D721Med (cell line): ENCODE data around the gene DNASE2.

Experiments
- DNase-seq: peaks from one replicate; pipeline ENCODE4 v3.0.0; 2011; ENCODE audit warnings: low spot score; ENCODE audit not compliant: insufficient read length
- FAIRE-seq: peaks from 2 replicates; lab custom pipeline; 2011; peaks lifted over from hg19 to GRCh38; lab: Jason Lieb, UNC
- TF ChIP-seq, protein P1 (sequence below): IDR thresholded peaks from 2 replicates; pipeline ENCODE4 v1.5.1; 2012; ENCODE audit warnings: mild to moderate bottlenecking, control low read depth; ENCODE audit not compliant: insufficient read depth; ENCODE audit errors: missing control alignments

The DNASE2 gene

DNA sequence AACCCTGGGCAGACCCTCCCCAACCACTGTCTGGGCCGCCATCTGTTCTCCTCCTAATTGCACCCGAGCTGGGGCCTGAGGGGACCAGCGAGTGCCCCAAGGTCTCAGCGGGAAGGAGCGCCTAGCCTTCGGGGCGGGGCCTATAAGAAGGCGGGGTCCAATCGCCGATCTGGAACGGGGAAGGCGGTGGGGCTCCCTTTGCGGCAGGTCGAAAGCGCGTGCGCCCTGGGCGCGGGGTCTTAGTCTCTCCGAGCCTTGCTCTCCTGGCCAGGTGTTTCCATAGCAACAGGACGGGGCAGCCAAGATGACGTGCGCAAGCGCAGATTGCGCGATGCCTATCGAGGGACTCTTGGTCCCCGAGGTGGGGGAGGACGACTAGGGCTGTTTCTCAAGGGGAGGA, 40.2 kb downstream of the DNASE2 start:
- TF ChIP-seq, protein P1, sequence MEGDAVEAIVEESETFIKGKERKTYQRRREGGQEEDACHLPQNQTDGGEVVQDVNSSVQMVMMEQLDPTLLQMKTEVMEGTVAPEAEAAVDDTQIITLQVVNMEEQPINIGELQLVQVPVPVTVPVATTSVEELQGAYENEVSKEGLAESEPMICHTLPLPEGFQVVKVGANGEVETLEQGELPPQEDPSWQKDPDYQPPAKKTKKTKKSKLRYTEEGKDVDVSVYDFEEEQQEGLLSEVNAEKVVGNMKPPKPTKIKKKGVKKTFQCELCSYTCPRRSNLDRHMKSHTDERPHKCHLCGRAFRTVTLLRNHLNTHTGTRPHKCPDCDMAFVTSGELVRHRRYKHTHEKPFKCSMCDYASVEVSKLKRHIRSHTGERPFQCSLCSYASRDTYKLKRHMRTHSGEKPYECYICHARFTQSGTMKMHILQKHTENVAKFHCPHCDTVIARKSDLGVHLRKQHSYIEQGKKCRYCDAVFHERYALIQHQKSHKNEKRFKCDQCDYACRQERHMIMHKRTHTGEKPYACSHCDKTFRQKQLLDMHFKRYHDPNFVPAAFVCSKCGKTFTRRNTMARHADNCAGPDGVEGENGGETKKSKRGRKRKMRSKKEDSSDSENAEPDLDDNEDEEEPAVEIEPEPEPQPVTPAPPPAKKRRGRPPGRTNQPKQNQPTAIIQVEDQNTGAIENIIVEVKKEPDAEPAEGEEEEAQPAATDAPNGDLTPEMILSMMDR, result no peak
- no peak for DNase-seq
- FAIRE-seq, result no peak

GRCh38 chr19:12840091-12841079, 40.9 kb downstream of the DNASE2 start:
- DNase-seq (no peak), FAIRE-seq (no peak)
- TF ChIP-seq, protein P1, result no peak

GRCh38 chr19:12838886-12839756, 42.1 kb downstream of the DNASE2 start:
- TF ChIP-seq, protein P1, result no peak
- no peak for DNase-seq
- FAIRE-seq, result no peak

DNA sequence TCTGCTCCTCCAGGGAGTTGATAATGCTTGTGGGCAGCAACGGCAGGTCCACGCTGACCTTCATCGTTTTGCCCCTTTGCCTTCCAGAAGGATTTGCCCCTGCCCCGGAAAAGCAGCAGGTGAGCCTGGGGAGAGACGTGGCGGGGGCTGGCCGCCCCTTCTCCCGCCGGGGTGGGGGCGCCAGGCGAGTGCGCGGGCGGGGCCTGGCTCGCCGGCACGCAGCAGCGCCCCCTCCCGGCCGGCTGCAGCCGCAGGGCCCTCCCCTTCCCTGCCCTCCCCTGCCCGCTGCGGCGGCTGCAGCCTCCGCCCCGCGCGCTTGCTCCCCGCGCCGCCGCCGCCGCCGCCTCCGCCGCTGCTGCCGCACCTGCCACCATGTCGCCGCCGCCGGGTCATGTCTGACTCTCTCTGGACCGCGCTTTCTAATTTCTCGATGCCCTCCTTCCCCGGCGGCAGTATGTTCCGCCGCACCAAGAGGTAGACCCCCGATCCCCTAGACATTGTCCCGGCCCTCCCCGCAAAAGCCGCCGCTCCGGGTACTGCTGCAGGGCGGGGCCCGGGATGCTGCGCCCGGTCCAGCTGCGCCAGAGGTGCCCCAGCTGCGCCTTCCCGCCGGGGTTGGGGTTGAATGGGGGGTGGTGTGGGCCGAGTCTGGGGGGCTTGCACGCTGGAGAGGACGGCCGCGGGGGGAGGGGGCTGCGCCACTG, 42.9 kb downstream of the DNASE2 start, which contains the start of gene MAST1:
TSS of gene MAST1 (plus strand) at position 334 of the 704 bp plus-strand sequence. CDS start at position 392, 58 bp downstream.
- DNase-seq (peak; percentile 69), FAIRE-seq (no peak)
- TF ChIP-seq, protein P1, result peak; percentile 47

DNA sequence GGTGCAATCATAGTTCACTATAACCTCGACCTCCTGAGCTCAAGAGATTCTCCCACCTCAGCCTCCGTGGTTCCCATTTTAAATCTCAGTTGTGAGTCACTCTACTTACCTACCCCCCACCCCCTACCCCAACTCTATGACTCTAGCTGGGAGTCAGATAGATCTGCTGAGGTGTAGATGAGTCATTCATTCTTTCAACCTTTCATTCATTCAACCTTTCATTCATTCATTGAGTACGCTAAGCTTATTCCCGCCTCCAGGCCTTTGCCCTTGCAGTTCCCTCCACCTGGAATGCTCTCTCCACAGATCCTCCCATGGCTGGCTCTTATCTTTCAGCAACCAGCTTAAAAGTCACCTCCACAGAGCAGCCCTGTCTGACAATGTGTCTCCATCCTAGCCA, 44.0 kb downstream of the DNASE2 start:
- TF ChIP-seq, protein P1, result no peak
- FAIRE-seq, result no peak
- no peak for DNase-seq

GRCh38 chr19:12836529-12836863, 44.8 kb downstream of the DNASE2 start:
- DNase-seq, result no peak
- no peak for FAIRE-seq
- TF ChIP-seq, protein P1, result no peak
